ENCODE results near the gene PDRG1.

The PDRG1 gene

DNA sequence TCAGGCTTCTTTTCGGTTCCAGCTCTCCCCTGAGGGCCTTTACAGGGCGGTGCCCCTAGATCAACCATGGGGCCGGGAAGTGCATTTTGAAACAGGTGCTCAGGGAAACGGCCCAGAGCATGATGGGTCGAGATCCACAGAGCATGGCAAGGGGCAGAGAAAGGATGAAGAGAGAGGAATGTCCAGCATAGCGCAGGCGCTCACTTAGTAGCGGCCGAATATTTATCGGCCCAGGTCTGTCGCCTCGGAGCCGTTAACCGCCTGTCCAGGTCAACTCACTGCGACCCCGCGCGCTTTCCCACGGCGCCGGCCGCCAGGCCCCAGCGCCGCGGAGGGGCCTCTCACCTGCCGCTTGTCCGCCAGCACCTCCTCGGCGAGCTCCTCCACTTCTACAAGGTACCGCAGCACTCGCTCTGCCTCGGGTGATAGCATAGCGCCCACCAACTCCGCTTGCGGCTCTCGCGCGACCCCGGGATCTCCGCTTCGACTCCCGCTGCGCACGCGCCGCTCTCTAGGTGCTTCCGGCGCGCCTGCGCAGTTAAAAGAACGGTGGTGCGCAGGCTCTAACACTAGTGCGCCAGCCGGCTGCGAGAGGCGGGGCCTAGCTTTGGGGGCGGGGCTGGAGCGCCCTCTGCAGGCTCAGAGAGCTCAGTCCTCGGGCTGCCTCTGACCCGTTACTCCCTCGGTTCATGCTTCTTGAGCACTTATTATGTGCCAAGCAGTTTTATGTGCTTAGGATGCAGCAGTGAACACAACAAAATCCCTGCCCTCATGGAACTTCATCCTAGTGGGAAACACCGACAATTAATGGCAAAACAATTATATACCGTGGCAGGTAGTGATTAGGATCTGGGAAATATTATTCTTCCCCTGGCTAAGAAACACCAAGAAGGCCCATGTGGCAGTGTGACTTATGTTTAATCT, at the start of gene PDRG1:
Gene PDRG1, minus strand, starts transcription at position 517 of the 924 bp plus-strand sequence. Its CDS starts 85 bp downstream, at position 432.
- peak; percentile 97 for DNase-seq

DNA sequence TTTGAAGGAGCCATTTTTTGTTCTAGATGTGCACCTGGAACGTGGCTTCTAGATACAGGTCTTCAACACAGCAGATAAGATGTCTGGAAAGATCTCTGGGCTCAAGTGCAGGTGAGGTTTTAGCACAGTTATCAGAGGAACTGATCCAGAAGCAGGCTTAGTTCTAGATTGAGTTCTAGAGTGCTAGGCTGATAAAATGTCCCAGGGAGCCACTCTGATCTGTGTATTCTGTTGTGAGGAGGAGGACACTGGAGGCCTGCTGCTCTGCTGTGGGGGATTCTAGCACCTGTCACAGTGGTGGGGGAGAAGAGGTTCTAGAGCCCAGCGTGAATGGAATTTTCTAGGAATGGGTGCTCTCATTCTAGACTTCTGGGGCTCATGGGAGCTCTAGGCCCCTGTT, 46.4 kb upstream of the PDRG1 start:
- DNase-seq, result no peak

DNA sequence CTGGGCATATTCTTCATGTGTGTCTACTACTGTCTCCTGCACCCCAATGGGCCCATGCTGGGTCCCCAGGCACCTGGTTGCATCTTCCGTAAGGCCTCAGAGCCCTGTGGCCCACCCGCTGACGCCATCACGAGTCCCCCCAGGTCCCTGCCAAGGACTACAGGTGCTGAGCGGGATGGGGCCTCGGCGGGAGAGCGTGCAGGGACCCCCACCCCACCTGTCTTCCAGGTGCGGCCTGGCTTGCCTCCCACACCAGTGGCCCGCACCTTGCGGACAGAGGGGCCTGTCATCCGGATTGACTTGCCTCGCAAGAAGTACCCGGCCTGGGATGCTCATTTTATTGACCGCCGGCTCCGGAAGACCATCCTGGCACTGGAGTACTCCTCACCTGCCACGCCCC, 45.1 kb upstream of the PDRG1 start:
- no peak for DNase-seq

DNA sequence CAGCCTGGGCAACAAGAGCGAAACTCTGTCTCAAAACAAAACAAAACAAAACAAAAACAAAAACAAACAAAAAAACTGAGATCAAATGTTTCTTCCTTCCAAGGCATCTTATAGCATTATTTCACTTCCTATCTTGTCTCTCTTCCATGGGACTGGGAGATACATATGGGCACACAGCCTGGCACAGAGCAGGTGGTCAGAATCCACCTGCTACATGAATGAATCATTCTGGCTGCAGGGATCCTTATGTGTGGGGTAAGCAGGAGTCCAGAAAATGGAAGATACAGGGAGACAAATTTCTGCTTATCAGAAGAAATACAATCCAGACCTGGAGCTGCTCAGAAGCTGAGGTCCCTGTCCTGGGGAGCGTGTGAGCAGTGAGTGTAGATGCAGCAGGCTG, 40.2 kb upstream of the PDRG1 start:
- no peak for DNase-seq

DNA sequence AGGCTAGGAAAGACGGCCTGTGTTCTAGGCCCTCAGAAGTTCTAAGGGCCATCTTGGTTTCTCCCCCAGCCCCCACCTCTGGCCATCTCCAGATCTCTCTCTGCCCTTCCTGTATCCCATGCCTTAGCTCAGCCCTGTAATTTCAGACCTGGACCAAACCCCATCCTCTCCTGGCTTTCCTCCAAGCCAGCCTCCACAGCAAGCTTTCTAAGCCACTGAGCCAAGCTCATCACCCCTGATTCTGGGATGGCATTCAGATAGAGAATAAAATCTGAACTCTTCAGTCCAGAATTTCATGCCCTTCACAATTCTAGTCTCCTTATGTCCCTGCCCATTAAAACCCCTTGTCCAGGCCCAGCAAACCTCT, 39.5 kb upstream of the PDRG1 start:
- no peak for DNase-seq

DNA sequence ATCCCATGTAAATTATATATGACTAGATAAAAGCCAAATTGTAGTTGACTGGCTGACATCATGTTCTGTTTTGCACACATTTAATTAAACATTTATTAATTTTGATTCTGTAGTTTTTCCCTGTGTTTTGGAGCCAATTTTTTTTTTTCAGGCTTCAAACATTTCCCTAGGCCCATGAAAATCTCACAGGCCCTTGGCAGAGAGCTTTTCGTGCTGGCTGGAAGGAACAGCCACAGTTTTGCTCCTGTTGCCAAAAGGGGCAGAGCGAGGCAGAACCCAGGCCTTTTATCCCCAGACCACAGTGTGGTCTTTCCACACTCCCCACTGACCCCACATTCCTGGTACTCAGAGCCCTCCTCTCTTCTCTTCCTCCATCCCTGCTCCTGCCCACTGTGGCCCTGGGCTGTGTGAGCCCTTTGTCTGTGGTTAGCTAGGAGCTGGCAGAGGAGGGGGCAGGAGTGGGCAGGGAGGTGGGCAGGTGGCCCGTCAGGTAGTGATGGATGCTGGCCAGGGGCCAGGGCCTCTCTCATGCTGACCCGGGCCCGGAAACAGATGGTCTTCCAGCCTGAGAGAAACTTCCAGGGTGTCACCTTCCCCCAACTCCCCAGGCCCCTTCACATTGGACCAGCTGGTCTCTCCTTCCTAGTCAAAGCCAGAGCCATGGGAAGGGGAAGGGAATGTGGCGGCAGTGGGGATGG, 38.9 kb upstream of the PDRG1 start:
- no peak for DNase-seq

DNA sequence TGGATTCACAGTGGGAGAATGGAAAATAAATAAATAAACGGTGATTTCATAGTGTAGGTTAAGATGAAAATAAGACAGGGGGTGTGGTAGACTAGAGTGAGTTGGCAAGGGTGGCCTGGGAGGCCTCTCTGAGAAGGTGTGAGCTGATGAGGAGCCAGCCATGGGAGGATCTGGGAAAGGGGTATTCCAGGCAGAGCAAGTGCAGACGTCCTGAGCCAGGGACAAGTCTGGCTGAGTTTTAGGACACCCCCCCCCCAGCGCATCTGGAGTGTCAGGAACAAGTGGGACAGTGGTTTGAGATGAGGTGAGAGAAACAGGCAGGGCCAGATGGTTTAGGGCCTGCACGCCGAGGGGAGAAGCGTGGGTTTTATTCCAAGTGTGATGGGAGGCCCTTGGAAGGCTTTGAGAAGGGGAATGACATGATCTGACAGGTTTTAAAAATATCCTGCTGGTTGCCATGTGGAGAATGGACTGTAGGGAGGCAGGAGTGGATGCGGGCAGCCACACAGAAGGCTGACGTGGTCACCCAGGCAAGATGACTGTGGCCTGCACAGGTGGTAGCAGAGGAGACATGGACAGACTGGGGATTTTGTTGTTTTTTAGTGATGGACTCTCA, 37.3 kb upstream of the PDRG1 start:
- no peak for DNase-seq

DNA sequence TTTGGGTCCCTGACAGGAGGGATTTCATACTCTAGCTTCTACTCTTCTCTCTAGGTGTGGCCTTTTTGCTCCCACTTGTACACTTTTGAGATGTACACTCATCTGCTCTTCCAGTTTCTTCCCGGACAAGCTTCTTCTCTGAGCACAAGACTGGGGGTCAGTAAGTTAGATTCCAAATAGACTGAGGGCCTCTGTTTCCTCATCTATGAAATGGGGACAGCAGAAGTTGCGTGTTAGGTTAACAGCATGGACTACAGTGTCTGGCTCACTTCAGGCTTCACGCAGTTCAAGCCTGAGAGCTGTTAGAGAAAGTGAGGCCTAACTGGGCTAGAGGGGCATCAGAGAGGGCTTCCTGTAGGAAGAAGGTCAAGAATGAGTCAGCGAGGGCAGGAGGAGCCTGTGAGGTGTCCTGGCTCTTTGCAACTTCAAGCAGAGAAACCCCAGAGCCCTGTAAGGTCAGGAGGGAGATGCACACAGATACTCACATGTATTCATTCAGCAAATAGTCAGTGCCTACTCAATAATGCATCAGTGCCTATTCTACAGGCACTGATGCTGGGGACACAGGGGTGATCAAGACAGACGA, 36.7 kb upstream of the PDRG1 start:
- no peak for DNase-seq

DNA sequence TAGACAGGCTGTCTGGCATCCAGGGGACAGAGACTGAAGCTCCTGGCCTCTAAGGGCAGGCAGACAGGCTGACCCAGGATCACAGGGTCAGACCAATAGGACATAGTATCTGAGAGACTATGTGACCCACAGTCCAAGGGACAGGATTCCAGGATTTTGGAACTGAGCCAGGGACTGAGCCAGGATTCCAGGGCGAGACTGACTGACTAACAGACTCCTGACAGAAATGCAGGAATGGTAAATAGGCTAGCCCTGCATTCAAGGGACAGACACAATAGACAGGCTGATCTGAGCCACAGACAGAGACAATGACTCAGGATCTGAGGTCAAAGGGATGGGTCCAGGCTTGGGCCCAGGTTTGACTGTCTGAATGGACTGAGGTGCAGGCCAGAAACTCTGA, 35.9 kb upstream of the PDRG1 start:
- DNase-seq, result no peak

DNA sequence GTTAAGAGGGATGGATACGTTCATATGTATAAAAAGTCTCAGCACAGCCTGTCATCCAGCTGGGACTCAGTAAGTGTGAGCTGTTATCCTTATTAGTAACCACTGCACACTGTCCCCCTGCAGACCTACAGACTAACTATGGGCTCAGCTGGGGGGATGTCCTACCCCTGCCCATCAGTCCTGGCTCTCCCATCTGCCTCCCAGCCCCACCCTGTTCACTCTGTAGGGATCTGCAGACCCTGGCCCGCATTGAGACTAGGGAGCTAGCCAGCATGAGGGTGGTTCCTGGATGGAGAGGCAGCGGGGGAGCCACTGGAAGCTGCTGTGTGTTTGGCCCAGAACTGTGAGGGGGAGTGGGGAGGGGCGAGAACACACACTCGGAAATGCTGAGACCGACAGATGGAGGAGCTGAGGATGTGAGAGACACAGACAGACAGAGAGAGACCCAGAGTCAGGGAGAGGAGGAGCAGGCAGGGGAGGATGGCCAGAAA, 33.2 kb upstream of the PDRG1 start:
- DNase-seq, result no peak

DNA sequence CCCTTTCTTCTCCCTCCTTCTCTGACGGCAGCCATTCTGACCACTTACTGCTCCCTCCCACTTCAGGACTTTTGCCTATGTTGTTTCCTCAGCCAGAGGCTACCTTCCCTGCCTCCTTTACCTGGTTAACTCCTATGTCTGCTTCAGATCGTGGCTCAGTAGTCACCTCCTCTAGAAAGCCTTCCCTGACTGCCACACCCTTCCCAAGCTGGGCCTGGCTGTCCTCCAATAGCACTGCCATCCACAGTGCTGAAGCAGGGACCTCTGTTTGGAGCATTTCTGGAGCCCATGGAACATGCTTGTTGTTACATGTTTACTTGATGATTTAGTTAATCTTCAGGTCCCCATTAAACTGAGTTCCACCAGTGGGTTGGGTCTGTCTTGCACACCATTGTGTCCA, 29.9 kb upstream of the PDRG1 start:
- no peak for DNase-seq

DNA sequence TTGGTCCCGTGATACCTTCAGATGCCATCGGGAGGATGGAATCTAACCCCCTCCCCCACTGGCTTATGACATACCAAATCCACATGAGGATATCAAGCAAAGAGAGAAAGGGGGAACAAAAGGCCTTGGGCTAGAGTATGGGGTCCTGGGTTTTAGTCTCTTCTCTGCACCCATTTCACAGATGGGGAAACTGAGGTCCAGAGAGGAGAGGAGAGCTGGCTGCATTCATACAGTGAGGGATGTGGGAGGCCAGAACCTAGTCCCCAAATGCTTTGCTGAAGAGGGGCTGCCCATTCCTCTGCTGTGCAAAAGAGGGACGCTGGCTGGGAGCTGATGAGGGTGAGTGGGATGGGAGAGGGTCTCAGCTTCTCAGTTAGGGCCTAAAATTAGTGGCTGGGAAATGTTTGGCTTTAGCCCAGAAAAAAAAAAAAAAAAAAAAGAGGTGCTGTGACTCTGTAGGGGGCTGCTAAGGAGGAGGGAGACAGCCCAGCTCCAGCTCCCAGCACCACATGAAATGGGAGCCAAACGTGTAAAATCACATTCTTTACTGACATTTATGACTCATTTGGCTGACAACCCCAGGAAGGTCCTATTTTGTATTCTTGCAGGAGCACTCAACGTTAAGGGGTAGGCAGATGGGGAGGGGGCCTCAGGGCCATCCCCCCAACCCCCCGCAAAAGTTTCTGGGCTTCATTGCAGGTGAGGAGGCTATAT, 28.0 kb upstream of the PDRG1 start:
- DNase-seq, result no peak

DNA sequence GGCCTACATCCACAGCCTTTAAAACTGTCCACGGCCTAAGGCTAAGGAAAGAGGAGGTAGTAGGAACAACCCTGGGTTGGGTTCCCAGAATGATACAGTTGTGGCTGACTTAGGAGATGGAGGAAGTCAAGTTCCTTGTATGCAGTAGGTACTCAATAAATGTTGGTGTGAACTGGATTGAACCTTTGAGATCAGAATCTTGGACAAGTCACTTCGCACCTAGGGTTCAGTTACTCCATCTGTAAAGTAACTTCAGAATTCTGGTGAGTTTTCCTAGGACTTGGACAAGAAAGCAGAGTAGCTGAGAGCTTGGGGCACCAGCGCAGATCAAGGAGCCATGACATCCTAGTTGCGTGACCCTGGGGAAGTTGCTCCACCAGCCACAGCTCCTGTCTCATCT, 25.2 kb upstream of the PDRG1 start:
- DNase-seq, result no peak

DNA sequence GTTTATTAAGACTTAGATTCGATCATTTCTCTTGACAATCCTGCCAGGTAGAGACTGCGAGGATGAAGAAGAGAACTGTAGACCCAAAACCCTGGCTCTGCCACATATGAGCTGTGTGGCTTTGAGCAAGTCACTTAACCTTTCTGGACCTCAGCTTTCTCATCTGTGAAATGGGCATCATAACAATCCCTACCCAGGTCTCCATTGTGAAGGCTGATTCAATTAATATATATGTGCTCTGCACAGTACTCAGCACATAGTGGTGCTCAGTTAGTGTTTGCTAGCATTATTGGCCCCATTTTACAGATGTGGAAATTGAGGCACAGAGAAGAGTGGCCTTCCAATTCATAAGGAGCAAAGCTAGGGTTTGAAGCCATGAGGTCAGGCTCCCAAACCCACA, 24.0 kb upstream of the PDRG1 start:
- DNase-seq, result no peak

DNA sequence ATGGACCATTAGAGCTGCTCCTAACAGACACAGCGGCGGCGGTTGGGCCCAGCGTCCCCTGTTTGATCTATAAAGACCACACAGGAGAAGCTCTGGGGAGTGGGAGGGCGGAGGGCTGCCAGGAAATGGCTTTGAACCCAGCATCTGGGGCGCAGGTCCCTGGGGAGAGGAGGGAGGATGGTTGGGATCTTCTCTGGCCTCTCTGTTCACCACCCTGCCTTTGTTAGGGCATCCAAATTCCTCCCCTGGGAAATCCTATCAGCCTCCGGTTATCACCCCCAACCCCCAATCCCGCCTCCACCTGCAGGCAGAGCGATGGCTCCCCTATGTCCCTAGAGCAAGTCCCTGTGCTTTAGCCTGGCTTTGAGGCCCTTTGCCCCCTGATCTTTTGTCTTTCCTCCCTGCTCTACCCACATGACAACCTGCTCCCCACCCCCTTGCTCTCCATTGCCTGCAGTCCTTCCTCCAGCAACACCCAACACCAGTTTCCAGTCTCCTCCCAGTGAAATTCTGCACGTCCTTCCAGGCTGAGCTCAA, 23.2 kb upstream of the PDRG1 start:
- no peak for DNase-seq

DNA sequence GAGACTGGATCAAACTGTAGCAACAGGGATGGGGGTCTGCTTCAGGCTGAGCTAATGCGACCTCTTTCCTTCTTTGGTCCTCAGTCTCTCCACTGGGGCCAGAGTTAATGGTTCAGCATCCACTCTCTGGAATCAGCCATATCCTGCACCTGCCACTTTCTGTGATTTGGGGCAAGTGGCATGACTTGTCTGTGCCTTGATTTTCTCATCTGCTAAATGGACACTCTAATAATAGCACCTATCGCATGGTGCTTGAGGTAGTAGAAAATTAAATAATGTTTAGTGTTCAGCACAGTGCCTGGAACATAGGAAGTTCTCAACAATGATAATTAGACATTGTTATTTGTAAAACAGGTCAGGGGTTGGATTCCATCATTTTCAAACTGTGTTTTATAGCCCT, 22.4 kb upstream of the PDRG1 start:
- no peak for DNase-seq

DNA sequence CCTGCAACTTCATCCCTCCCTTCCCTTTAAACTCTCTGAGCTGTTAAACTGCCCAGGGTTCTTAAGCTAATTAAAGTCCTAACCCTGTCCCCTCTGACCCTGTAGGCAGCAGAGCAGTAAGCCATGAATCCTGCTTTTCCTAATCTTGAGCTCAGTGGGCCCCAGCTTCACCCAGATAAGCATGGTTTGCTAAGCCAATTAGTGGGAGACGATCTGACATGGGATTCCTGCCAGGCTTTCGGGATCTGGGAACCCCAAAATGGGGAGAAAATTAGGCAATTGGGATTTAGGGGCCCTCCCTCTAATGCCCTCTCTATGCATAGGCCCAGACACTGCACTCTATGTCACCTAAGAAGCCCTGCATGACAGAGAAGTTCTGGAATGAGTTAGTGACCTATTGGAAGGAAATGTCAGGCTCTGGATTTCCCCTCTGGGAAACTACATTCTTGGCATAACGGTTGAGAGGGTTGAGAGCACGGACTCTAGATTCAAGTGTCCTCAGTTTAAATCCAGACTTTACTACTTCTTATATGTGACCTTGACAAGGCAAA, 20.7 kb upstream of the PDRG1 start:
- DNase-seq, result no peak

DNA sequence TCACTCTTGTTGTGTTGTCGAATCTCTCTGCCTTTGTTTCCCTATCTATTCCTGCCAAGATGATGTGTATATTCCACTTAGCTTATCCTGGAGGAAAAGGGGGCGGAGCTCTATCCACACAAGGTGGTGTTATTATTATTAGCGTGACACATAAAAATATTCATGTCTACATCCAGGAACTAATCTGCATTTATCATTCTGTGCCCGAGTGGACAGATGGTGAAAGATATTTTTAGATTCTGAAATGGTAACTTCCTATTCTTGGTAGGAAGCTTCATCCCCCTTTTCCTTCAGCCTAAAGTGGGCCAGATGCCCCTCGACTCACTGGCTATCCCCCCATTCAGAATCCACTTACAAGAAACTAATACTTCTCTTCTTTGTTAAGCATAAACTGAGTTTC, 18.1 kb upstream of the PDRG1 start:
- no peak for DNase-seq

DNA sequence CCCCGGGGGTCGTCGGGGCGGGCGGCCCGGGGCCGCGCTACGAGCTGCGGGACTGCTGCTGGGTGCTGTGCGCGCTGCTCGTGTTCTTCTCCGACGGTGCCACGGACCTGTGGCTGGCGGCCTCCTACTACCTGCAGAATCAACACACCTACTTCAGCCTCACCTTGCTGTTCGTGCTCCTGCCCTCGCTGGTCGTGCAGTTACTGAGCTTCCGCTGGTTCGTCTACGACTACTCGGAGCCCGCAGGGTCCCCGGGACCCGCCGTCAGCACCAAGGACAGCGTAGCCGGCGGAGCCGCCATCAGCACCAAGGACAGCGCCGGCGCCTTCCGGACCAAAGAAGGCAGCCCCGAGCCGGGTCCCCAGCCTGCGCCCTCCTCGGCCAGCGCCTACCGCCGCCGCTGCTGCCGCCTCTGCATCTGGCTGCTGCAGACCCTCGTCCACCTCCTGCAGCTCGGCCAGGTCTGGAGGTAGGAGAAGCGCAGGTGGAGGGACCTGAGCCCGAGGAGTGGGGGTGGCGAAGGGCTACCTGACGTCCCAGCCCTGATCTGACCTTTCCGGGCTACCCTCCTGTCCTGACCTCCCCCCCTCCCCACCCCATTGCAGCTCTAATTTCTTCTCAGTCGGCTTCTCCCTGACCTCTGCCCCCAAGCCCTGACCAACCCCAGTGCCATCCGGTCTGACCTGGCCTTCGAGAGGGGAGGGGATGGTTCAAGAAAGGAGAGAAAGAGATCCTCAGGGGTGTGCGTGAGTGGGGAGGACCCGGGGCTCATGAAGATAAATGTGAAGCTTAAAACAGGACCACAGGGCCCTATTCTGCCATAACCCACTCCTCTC, 16.7 kb upstream of the PDRG1 start:
- DNase-seq, result peak; percentile 80

DNA sequence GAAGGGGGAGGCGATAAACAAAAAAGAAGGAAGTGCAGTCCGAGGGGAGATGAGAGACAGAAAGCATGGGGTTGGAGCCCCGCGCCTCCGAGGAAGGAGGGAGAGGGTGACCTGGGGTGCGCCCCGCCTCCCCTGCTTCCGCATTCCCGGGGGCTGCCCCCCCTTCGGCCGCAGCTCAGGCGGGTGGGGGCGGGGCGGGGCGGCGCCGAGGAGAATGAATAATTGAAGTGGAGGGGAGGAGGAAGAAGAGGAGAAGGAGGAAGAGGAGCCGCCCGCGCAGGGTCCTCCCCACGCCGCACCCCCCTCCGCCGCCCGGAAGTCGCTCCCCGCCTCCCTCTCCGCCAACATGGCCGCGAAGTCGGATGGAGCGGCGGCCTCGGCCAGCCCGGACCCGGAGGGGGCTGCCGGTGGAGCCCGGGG, 16.0 kb upstream of the PDRG1 start, which contains the start of gene XKR7:
Gene XKR7, plus strand, starts transcription at position 322 of the 420 bp plus-strand sequence. Its CDS starts 25 bp downstream, at position 347.
- no peak for DNase-seq

Data from CD4-positive, alpha-beta T cell treated with Interleukin-10 for 1 hour (primary cell).